HG02798 (cell line): ENCODE results near the gene CBX1.
"Not testable (repeated sequence)": the region's sequence is repeated elsewhere in the genome, so short reads cannot be mapped to it uniquely, and the experiment has no call there.

Source experiments
- ATAC-seq: cut with Tn5 transposase; IDR thresholded peaks from one replicate; pipeline ENCODE4 v1.9.1; 2021; ENCODE audit warnings: mild to moderate bottlenecking; ENCODE audit not compliant: unreplicated experiment, poor library complexity

CBX1 gene

GRCh38 chr17:48054238-48055185 is 46.8 kb downstream of the CBX1 start:
- no peak for ATAC-seq

GRCh38 chr17:48053758-48054237 is 47.5 kb downstream of the CBX1 start:
- no peak for ATAC-seq

- no peak for ATAC-seq
Observed at GRCh38 chr17:48052956-48053757, 48.1 kb downstream of the CBX1 start.

- ATAC-seq: no peak
Observed at GRCh38 chr17:48051706-48052486, 49.4 kb downstream of the CBX1 start.

- ATAC-seq: no peak
Observed at GRCh38 chr17:48051283-48051682, 50.0 kb downstream of the CBX1 start.

GRCh38 chr17:48048384-48049126 is 52.7 kb downstream of the CBX1 start:
- peak; percentile 42 for ATAC-seq

- peak; percentile 91 for ATAC-seq
Observed at GRCh38 chr17:48047741-48048383, 53.4 kb downstream of the CBX1 start, which contains the start of gene NFE2L1. Gene NFE2L1 (plus strand): TSS chr17:48048359. CDS start chr17:48051119, 2,760 bp downstream.

GRCh38 chr17:48047113-48047740 is 54.1 kb downstream of the CBX1 start:
- ATAC-seq: no peak

GRCh38 chr17:48046296-48046695 is 55.0 kb downstream of the CBX1 start:
- no peak for ATAC-seq

- ATAC-seq: no peak
Observed at GRCh38 chr17:48045316-48046001, 55.8 kb downstream of the CBX1 start.

- ATAC-seq: no peak
Observed at GRCh38 chr17:48044851-48045250, 56.4 kb downstream of the CBX1 start.

- no peak for ATAC-seq
Observed at GRCh38 chr17:48043176-48043575, 58.1 kb downstream of the CBX1 start.

- ATAC-seq: no peak
Observed at GRCh38 chr17:48038687-48039086, 62.6 kb downstream of the CBX1 start.

- ATAC-seq: peak; percentile 13
Observed at GRCh38 chr17:48037838-48038323, 63.4 kb downstream of the CBX1 start.

- peak; percentile 61 for ATAC-seq
Observed at GRCh38 chr17:48037036-48037837, 64.0 kb downstream of the CBX1 start, which contains the start of gene COPZ2. Gene COPZ2 (minus strand): TSS chr17:48037797. CDS start chr17:48037777, 20 bp downstream.

- ATAC-seq: no peak
Observed at GRCh38 chr17:48036693-48037035, 64.6 kb downstream of the CBX1 start.

- ATAC-seq: not testable (repeated sequence)
Observed at GRCh38 chr17:48034734-48035133, 66.5 kb downstream of the CBX1 start.
